Stimulated activated CD4-positive, alpha-beta T cell treated with anti-CD3 and anti-CD28 coated beads, Interleukin-4, amount 100 ng/mL, for 1 hour (primary cell): ENCODE data around the gene PODN.

ENCODE experiments used
- DNase-seq: peaks from one replicate; pipeline ENCODE4 v3.0.0-alpha.2; 2020

The PODN gene

DNA sequence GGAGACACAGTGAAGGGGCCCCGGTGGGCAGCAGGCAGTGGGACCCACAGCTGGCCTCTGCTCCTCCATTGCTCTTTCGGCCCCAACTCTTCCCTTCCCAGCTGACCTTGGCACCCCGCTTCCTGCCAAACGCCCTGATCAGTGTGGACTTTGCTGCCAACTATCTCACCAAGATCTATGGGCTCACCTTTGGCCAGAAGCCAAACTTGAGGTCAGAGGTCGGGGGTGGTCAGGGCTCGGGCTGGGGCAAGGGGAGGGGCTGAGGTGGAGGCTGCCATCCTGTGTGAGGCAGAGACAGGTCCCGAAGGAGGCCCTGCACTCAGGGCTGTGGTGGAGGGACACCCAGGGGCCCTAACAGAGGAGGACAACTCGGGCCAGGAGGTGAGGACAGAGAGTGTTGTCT lies 13.7 kb downstream of the PODN start:
- no peak for DNase-seq

DNA sequence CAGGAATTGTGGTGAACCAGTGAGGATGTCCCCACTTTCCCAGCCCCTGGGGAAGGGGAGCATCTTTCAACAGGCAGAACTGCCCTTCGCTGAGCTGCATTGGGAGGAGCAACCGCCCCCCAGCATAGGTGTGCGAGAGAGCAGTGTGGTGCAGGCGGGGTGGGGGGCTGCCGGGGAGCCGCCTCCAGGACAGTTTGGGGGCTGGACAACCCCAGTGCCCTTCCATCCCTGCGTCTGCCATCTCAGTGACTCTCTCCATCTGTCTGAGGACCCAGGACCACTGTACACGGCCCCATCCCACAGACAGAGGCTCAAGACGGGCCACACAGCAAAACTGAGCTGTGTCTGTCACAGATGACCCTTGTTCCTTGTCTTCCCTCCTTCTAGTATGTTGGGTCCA lies 14.2 kb downstream of the PODN start:
- no peak for DNase-seq

DNA sequence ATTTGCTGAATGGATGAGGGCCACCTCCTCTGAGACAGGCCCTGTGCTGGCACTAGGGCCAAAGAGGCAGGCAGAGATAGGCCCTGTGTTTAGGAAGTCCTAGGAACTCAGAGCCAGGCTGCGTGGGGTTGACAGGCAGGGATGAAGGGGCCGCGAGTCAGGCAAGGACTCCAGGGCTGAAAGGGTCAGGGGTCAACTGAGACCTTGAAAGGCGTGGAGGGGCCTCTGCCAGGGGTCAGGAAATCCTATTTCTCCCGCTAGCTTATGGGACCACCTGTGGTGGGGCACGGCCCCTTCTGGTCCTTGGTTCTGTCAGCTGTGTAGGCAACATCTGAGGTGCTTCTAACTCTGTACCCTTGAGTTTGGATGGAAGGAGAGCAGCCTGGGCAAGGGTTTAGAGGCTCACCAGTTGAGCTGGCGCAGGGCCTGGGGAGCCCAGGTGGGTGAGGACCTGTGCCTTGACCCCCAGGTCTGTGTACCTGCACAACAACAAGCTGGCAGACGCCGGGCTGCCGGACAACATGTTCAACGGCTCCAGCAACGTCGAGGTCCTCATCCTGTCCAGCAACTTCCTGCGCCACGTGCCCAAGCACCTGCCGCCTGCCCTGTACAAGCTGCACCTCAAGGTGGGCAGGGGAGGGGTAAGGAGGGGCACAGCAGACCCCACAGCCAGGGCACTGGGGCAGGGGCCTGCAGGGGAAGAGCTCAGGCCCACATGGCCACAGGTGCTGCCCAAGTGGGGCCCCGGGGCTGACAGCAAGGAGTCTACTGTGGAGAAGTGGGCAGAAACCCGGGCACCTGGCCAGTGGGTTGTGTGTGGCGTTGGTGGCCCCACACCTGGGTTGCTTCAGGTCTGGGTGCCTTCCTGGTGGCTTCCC lies 14.9 kb downstream of the PODN start:
- no peak for DNase-seq

DNA sequence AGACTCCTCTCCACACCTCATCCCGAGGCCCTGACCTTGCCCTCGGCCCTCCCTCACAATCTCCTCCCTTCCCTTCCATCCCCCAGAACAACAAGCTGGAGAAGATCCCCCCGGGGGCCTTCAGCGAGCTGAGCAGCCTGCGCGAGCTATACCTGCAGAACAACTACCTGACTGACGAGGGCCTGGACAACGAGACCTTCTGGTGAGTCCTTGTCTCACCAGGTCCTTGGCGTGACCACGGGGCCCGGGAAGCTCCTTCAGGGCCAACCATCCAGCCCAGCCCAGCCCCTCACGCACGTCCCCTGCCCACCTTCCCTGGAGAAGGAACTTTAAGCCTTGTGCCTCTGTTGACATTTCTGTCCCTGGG lies 15.6 kb downstream of the PODN start:
- DNase-seq: no peak

DNA sequence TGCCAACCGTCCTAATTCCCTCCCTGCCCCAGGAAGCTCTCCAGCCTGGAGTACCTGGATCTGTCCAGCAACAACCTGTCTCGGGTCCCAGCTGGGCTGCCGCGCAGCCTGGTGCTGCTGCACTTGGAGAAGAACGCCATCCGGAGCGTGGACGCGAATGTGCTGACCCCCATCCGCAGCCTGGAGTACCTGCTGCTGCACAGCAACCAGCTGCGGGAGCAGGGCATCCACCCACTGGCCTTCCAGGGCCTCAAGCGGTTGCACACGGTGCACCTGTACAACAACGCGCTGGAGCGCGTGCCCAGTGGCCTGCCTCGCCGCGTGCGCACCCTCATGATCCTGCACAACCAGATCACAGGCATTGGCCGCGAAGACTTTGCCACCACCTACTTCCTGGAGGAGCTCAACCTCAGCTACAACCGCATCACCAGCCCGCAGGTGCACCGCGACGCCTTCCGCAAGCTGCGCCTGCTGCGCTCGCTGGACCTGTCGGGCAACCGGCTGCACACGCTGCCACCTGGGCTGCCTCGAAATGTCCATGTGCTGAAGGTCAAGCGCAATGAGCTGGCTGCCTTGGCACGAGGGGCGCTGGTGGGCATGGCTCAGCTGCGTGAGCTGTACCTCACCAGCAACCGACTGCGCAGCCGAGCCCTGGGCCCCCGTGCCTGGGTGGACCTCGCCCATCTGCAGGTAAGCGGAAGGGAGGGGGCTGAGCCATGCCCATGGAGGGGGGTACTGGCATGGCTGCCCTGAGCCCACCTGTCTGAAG lies 16.5 kb downstream of the PODN start:
- no peak for DNase-seq

DNA sequence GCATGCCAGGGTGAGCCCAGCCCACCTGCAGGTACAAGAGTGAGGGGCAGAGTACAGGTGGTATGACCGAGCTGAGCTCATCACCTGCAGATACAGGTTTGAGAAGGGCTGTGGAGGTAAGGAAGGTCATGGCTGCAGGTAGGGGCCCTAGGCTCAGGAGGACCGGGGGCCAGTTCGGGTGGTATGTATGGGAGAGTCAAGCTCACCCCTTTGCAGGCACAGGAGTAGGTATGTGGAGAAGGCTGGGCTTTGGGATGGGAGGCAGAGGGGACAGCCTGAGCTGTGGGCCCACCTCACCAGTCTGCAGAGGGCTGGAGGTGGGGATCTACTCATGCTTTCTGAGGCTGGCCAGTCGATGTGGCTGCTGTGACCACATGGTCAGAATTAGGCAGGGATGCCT lies 17.2 kb downstream of the PODN start:
- no peak for DNase-seq

DNA sequence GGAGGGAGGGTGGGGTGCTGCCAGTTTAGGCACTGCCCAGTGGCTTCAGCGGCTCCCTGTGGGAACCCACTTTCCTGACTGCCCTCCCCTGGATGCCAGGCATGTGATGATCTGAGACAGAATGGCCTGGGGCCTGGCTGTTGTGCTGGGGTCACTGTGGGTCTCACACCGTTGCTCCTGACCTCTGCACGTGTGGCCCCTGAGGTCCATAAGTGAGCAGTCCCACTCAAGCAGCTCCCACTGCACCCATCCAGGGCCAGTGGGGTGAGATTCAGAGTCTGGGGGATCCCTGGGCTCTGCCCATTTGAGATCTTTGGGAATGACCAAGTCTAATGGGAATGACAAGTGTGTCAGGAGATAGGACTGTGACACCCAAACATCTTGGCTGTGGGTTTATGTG lies 18.0 kb downstream of the PODN start:
- no peak for DNase-seq

DNA sequence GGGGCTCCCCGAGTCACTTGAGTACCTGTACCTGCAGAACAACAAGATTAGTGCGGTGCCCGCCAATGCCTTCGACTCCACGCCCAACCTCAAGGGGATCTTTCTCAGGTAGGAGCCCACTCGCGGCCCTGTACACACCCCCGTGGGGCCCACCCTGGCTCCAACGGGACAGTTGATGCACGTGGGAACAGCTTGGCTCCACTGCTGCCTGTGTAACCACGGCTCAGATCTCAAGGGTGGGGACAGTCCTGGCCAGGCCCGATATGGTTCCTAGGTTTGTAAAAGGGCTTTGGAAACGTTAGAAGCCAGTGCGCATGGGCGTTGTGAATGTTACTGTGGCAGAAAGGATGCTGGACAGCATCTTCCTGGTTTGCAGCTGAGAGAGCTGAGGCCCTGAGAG lies 18.8 kb downstream of the PODN start:
- no peak for DNase-seq

DNA sequence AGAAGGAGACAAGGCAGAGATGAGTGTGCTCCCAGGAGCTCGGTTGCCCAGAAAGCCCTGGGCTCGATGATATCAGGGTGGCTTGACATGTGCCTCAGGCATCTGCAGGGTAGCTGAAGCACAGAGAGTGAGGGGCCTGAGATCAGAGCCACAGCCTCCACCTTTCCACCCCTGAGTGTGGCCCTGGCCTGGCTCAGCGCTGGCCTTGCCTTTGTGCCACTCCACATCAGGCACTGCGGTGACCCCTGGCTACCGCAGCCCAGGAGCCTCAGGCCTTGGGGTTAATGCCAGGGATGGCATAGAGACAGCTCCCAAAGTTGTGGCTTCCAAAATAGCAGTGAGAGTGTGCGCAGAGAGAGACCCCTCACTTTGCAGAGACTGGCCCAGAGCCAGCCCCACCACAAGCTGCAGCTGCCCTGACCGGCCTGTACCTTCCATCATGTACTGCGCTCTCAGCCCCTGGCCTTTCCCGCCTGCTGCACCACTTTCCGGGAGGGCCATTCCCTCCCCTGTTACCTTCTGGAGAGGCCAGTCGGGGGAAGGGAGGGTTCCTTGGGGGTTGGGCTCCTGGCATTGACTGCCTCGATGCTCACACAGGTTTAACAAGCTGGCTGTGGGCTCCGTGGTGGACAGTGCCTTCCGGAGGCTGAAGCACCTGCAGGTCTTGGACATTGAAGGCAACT lies 19.5 kb downstream of the PODN start:
- DNase-seq: no peak

DNA sequence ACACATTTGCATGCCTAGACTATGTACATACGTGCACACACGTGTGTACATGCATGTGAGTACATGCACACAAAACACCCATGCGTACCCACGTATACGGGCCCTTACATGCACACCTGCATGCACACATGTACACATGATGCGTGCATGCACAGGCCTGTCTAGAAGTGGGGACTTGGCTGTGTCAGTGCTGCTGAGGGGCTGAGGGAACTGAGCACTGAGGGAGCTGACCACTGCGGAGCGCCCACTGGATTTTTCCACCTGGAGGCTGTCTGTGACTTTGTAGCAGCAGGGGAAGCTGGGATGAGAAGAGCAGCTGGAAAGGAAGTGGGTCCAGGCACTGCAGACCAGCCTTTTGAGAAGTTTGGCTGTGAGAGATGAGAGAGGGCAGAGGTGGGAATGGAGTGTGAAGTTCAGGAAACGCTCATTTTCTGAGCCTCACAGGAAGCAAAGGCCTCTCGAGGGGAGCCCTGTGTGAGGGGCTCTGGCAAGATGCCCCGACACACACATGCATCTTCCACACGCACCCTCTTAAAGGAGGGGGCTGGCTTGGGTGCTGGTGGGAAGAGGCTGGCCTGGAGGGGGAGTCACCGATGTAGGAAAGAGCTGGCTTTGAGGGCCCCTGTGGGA lies 20.9 kb downstream of the PODN start:
- DNase-seq: no peak

DNA sequence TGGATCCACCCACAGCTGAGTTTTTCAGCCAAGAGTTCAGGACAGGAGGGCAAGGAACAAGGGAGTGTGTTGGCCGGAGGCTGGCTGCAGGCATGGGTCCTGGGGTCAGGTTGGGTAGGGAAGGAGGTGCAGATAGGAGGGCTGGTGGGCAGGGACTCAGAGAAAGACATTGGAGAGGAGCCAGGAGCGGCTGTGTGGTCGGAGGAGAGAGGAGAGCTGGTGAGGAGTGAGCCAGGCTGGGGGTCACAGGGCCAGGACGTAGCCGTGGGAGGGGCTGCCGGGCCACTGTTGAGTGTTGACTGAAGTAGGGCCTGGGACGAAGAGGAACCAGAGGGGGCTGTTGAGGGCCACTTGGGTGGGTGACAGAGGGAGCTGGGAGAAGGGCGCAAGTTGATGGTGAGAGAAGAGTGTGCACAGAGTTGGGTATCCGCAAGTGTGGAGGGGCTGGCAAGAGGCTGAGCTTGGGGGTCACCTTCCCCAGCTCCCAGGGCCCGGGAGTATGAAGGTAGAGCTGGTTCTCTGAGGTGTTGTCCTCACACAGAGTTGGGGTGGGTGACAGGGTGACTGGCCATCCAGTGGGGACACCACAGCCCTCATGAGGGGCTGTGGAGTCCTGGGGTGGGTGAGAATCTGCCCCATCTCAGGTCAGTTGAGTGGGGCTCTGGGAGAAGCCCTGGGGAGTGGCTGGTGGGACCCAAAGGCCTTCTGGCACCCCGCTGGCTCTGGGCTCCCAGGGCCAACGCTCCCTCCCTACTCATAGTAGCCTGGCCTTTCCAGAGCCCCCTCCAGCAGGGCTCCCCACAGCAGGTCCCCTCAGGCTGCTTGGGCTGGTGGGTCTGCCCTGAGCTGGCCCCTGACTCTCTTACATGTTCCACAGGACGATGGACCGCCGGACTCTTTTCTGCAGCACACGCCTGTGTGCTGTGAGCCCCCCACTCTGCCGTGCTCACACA lies 21.9 kb downstream of the PODN start:
- no peak for DNase-seq

DNA sequence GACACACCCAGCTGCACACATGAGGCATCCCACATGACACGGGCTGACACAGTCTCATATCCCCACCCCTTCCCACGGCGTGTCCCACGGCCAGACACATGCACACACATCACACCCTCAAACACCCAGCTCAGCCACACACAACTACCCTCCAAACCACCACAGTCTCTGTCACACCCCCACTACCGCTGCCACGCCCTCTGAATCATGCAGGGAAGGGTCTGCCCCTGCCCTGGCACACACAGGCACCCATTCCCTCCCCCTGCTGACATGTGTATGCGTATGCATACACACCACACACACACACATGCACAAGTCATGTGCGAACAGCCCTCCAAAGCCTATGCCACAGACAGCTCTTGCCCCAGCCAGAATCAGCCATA lies 22.6 kb downstream of the PODN start:
- DNase-seq: no peak

DNA sequence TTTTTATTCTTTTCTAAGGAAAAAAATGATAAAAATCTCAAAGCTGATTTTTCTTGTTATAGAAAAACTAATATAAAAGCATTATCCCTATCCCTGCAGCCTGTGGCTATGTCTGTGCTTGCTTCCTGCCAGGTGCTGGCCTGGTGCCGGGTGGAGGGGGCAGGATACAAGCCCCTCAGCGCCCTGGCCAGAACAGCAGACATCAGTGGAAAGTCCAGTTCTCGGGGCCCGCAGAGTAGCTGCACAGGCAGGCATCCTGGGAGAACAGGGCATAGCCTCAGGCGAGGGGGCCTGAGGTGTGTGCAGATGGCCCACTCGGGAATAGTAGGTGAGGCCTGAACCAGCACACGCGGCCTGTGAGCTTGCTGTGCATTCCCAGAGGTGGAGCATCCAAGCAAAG lies 23.4 kb downstream of the PODN start:
- DNase-seq: no peak

DNA sequence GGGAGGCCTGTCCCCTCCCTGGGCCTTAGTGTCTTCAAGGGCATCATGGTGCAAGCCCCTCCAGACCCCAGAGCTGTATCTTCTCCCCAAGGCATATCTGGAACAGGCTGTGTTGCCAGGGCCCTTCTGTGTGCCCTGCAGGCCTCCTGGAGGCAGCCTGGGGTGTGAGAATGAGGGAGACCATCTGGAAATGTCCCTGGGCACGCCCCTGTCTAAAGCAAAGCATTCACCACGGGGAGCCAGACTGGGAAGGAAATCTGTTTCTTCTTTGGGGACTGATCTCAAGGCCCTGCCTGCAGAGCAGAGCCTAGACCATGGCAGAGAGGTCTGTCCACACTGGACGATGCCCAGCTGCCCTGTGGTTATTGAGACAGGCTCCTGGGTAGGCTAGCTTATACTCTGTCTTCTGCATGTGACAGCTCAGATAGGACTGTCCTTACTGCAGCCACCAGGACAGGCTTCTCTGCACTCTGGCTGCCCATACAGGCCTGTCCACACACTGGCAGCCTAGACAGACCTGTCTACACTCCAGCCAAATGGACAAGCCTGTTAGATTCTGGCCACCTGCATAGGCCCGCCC lies 24.6 kb downstream of the PODN start:
- DNase-seq: no peak

DNA sequence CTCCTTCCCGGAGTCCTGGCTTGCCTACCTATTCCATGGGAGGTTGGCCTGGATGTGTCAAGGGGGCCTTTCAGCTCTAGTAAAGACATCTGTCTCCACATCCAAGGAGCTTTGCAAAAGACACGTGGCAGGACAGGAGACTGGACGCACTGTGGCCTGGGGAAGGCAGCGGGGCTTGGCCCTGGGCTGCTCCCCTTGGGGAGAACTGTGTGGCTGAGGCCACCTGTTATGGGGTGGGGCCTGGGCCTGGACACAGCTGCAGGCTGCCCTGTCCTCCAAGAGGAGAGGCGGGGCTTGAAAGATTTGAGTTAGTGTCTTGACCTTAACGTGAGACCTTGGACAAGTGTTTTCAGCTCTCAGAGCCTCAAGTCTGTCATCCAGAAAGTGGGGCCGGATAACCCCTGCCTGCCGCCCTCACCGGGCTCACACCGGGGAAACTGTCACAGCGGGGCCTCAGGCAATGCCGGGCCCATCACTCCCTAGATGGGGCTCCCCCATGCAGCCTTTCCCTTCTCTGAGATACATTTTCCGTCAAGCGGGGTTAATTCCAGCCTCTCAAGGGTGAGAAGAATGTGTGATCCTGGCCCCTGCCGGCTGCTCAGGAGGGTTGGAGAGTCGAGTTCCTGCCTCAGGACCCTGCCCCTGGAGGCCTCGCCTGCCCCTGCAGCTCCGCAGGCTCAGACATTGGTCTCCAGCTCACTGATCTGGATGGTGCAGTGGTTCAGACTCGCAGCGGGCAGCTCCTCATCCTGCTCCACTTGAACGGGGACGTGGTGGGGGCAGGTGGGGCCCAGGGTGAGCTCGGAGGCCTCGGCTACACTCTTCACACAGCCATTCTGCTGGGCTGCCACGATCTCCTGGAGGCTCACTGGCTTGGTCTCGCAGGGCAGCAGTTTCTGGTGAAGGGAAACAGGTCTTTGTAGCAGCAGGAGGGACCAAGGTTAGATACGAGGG lies 25.6 kb downstream of the PODN start:
- DNase-seq: no peak

DNA sequence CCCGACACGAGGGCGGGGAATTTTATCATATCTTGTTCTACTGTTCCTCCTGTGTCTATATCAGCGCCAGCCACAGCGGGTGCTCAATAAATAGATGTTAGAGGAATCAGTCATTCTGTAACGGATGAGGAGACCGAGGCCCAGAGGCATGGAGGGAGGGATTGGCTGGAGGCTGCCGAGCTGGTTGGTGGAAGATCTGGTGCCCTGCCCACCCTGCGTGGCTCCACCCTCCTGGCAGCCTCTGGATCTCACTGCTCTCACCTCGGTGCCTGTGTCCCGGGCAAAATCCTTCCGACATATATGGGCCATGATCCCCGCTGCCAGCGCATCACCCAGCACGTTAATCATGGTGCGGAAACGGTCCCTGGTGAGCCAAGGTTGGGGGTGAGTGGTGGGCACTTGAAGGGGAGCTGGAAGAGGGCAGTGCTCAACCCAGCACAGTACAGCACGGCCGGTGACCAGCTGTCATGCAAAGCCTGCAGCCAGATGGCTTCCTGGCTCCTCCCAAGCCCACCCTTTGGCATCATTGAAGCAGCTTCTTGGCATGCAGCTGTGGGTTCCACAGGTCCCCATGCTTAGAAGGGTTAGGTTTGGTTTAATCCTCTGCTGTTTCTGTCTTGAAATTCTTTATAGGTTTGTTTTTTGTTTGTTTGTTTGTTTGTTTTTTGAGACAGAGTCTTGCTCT lies 26.7 kb downstream of the PODN start:
- no peak for DNase-seq

DNA sequence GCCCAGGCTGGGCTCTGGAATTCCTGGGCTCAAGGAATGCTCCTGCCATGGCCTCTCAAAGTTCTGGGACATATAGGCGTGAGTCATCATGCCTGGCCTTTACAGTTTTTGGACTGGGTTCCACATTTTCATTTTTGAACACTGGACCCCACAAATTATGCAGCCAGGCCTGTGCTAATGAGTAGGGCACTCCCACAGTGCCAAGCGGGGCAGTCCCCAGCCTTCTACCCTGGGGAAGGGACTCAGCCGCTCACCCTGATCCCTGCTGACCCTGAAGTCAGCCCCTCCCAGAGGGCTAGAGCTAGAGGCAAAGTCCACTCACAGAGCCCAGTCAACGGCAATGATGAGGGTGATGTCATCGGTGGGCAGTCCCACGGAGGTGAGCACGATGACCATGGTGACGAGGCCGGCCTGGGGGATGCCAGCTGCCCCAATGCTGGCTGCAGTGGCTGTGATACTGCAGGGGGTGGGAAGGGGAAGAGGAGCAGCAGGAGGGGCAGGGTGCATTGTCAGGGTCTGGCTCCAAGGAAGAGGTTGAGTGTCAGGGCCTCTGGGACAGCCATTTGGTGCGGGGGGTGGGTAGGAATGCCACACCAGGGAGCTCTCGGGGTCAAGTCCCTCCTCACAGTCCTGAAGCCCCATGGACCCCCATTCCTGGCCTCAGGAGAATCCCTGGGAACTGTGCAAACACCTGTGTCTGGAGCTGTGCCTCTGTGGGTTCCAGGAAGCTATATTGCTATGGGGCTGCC lies 27.6 kb downstream of the PODN start:
- DNase-seq: no peak

DNA sequence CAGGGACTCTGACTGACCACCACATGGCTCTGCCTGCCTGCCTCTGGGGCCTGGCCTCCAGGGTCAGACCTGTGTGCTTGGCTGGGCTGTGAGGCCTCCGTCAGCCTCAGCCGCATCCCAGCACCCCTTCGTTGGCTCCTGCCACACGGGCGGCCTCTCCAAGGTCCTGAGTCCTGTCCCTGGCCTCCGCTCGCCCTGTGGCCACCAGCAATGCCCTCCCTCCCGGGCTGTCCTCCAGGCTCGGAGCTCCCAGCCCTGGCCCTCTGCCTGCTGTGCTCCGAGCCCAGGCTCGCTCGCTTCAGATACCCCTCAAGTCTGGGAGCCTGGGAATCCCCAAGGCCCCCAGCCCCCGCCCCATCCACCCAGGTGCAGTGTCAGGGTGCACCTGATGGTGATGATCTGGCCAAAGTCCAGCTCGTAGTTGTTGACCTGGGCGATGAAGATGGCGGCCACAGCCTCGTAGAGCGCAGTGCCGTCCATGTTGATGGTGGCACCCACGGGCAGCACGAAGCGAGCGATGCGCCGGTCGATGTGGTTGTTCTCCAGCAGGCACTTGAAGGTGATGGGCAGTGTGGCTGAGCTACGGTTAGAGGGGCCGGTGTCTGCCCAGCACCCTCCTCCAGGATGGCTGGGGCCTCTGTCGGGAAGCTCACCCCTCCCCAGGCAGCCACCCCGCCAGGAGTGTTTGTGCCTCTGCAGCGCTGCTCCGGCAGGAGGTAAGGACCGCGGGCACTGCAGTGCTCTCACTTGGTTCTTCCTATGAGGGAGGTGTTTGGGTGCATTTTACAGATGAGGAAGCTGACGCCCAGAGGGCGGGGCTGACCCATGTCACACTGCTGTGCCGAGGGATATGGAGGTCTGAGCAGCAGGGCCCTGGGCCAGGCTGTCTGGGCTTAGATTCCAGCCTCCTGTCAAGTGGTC lies 28.5 kb downstream of the PODN start:
- no peak for DNase-seq
